Naive thymus-derived CD8-positive, alpha-beta T cell (primary cell): Measurements from ENCODE around the gene CAPS. TPM values are rescaled to one million over a fixed set of nuclear protein-coding genes. Genes with fewer than 3 reads are reported as not detected.

ENCODE experiments used
- ATAC-seq, 2 donors: fragments of 150-1000 bp; cut with Tn5 transposase in 1 of 2; sonication (Bioruptor Pico), chemical (Tn5 transposase) in 1 of 2; 1 replicate in 1 of 2; 2 replicates in 1 of 2; pipeline ENCODE4 v1.10.0; 2021; ENCODE audit warnings: mild to moderate bottlenecking in 2 of 2, moderate library complexity in 2 of 2
- POLR2A ChIA-PET: fragments of 350-600 bp; sonication (Branson Sonifier 250); formaldehyde crosslinking; loops from one replicate; lab custom pipeline; 2021; ENCODE audit warnings: antibody characterized with exemption; lab: Charles Lee
- DNase-seq, 10 donors: peaks; one replicate each; pipeline versions ENCODE4 v3.0.0 to v3.0.0-alpha.2; 2020 to 2022
- H3K27ac Mint-ChIP-seq, 10 donors: one replicate each; pipeline ENCODE4 v1.8.0; 2020 to 2022; ENCODE audit warnings: mild to moderate bottlenecking in 10 of 10, mixed read lengths in 10 of 10, moderate library complexity in 4 of 10, inconsistent platforms in 1 of 10
- H3K27me3 Mint-ChIP-seq, 5 donors: one replicate each; pipeline ENCODE4 v1.8.0; 2021 to 2022; ENCODE audit warnings: mixed read lengths in 5 of 5
- H3K36me3 Mint-ChIP-seq, 3 donors: one replicate each; pipeline ENCODE4 v1.8.0; 2020 to 2022; ENCODE audit warnings: mixed read lengths in 3 of 3, mild to moderate bottlenecking in 2 of 3, inconsistent platforms in 1 of 3
- H3K4me1 Mint-ChIP-seq, 4 donors: one replicate each; pipeline ENCODE4 v1.8.0; 2021 to 2022; ENCODE audit warnings: mixed read lengths in 4 of 4
- H3K4me3 Mint-ChIP-seq, 10 donors: one replicate each; pipeline ENCODE4 v1.8.0; 2020 to 2022; ENCODE audit warnings: mild to moderate bottlenecking in 10 of 10, mixed read lengths in 10 of 10, moderate library complexity in 6 of 10, inconsistent platforms in 1 of 10
- H3K9me3 Mint-ChIP-seq, 9 donors: one replicate each; pipeline ENCODE4 v1.8.0; 2020 to 2022; ENCODE audit warnings: mixed read lengths in 9 of 9, mild to moderate bottlenecking in 3 of 9, inconsistent platforms in 1 of 9, moderate library complexity in 1 of 9
- polyA plus RNA-seq, 3 donors: library from polyadenylated mRNA; unstranded; fragments of 300-500 nt; fragmentation: Illumina TruSeq; gene quantifications; one replicate each; pipeline ENCODE4 v1.2.3, GENCODE V29; 2021
- total RNA-seq, 8 experiments: library from RNA in 2 of 8; stranded (reverse) in 2 of 8; gene quantifications; one replicate each; pipeline ENCODE4 v1.2.3 and lab custom pipeline; 2021 to 2026

CAPS gene
- total and polyA plus RNA-seq, 5 experiments from 2014 or later: 1.3 to 58.3 (median 2.8) TPM

DNA sequence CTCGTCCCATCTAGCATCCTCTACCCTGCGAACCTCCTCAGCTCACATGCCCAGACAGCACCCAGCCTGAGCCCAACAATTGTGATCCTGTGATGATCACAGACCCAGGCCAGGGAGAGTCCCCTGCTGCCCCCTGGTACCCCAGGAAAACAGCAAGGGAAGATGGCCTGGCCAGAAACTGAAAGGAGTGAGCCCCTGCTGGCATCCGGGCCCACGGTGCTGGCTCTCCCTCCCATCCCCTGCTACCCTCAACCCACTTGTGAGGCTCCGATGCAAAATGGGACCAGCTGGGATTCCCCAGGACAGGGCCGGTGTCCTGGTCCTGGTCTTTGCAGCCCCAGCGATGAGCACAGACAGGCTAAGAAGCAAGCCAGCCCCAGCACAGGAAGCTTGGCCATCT, 49.8 kb downstream of the CAPS start:
- Mint-ChIP-seq H3K27ac (peak overlapping the region; percentile 89 to 100 (median 100)), H3K4me1 (peaks cover 55 to 99% (median 98%) of the 10 kb centered on the region in 4 donors), H3K36me3 (peaks cover 0 to 20% (median 0%) of the 10 kb centered on the region in 3 donors), H3K4me3 (peak overlapping the region in 8 of 10 donors; percentile 22 to 59 (median 42)), H3K9me3 (no peaks in the 10 kb centered on the region), H3K27me3 (no peaks in the 10 kb centered on the region)
- DNase-seq: peak in 1 of 10 donors; percentile 16
- no peak for ATAC-seq
- POLR2A ChIA-PET: interaction anchor here (0.6 to 6.5 kb wide), 6 partner anchors 8 to 1975 kb away, joined by 3 to 90 read pairs (median 6); partner anchors contain the start of genes NDUFA11, RANBP3 and VMAC

DNA sequence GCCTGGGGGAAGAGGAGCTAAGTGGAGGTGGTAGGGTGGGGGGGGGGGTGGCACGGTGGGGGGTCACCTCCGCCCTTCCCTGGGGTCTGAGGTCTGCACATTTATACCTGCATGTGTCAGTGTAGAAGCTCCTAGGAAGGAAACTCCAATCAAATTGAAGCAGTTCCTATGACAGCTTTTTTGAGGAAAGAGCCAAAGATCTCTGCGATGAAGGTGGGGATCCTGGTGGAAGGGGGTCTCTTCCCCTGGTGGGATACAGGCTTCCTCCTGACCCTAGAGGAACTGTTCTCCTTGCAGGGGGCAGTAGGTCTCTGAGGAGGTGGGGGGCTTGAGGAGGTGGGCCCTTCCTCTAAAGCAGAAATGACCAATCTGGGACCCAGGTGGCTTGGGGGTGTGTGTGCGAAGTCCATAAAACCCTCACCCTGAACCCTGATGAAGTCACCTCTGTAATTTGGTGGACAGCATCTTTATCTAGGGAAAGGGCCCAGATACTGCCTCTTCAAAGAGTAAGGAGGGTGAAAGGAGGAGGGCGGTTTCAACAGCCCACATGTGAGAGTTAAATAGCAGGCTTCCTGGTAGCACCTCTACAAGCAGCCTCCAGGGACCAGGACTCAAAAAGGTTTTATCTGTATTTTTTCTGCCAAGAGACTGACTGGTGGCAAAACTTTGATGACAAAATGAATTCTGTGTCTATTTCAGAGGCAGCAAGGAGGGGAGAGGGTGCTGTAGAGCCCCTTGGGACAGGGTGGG, 50.9 kb downstream of the CAPS start:
- peak overlapping the region in 9 of 10 donors; percentile 39 to 68 (median 52) for H3K4me3 Mint-ChIP-seq
- POLR2A ChIA-PET: interaction anchor here (1.4 to 6.5 kb wide), 4 partner anchors 12 to 137 kb away, joined by 3 to 90 read pairs (median 34); partner anchors contain the start of genes NDUFA11, RANBP3 and VMAC
- no peaks in the 10 kb centered on the region for H3K9me3 Mint-ChIP-seq

More for the DNA sequence above, 50.9 kb downstream of the CAPS start:
- peak overlapping the region; percentile 84 to 100 (median 96) for H3K27ac Mint-ChIP-seq
- peaks cover 51 to 99% (median 98%) of the 10 kb centered on the region in 4 donors for H3K4me1 Mint-ChIP-seq
- H3K36me3 Mint-ChIP-seq: peaks cover 0 to 20% (median 0%) of the 10 kb centered on the region in 3 donors
- DNase-seq: peak in 3 of 10 donors; percentile 42 to 48 (median 43)
- no peaks in the 10 kb centered on the region for H3K27me3 Mint-ChIP-seq
- ATAC-seq: no peak

Other genes starting within 250 kb of the CAPS start
- 10 to 100 TPM; 40.1 to 40.6 TPM for gene MICOS13, start 233.7 kb upstream of the CAPS start, total RNA-seq
- gene MICOS13, start 233.7 kb upstream of the CAPS start, polyA plus RNA-seq: 100 to 1,000 TPM in 2 of 3 donors, 10 to 100 TPM in 1; 95.5 to 110 (median 102) TPM
- gene HSD11B1L, start 233.2 kb upstream of the CAPS start, total RNA-seq: 1 to 10 TPM; 2.8 to 4.1 TPM
- 1 to 10 TPM; 5.5 to 6.0 (median 5.7) TPM for gene HSD11B1L, start 233.2 kb upstream of the CAPS start, polyA plus RNA-seq
- 1,000 to 10,000 TPM; 1,442 to 1,445 TPM for gene RPL36, start 224.0 kb upstream of the CAPS start, total RNA-seq
- gene RPL36, start 224.0 kb upstream of the CAPS start, polyA plus RNA-seq: 1,000 to 10,000 TPM; 2,357 to 2,883 (median 2,631) TPM
- 10 to 100 TPM; 74.3 to 75.3 TPM for gene LONP1, start 194.1 kb upstream of the CAPS start, total RNA-seq
- 10 to 100 TPM; 19.9 to 45.5 (median 21.6) TPM for gene LONP1, start 194.1 kb upstream of the CAPS start, polyA plus RNA-seq
- not detected for gene CATSPERD, start 193.6 kb upstream of the CAPS start, total RNA-seq
- not detected for gene CATSPERD, start 193.6 kb upstream of the CAPS start, polyA plus RNA-seq
- 1 to 10 TPM; 8.9 to 10.0 TPM for gene PRR22, start 129.5 kb upstream of the CAPS start, total RNA-seq
- gene PRR22, start 129.5 kb upstream of the CAPS start, polyA plus RNA-seq: not detected
- 100 to 1,000 TPM; 113 to 116 TPM for gene DUS3L, start 123.1 kb upstream of the CAPS start, total RNA-seq
- 10 to 100 TPM; 26.3 to 43.2 (median 41.1) TPM for gene DUS3L, start 123.1 kb upstream of the CAPS start, polyA plus RNA-seq
- gene NRTN, start 109.2 kb upstream of the CAPS start, total RNA-seq: under 1 TPM; 0.82 to 0.88 TPM
- gene NRTN, start 109.2 kb upstream of the CAPS start, polyA plus RNA-seq: under 1 TPM; 0.19 to 0.88 (median 0.81) TPM
- gene FUT6, start 74.6 kb upstream of the CAPS start, total RNA-seq: not detected
- not detected for gene FUT6, start 74.6 kb upstream of the CAPS start, polyA plus RNA-seq
- gene FUT3, start 62.8 kb upstream of the CAPS start, total RNA-seq: under 1 TPM in 1 of 2 experiments, not detected in 1; 0.16 TPM
- gene FUT3, start 62.8 kb upstream of the CAPS start, polyA plus RNA-seq: not detected
- gene FUT5, start 43.7 kb upstream of the CAPS start, total RNA-seq: under 1 TPM; 0.34 to 0.38 TPM
- gene FUT5, start 43.7 kb upstream of the CAPS start, polyA plus RNA-seq: under 1 TPM in 1 of 3 donors, not detected in 2; 0.10 TPM
- 100 to 1,000 TPM; 116 to 131 TPM for gene NDUFA11, start 10.5 kb upstream of the CAPS start, total RNA-seq
- gene NDUFA11, start 10.5 kb upstream of the CAPS start, polyA plus RNA-seq: 100 to 1,000 TPM; 374 to 404 (median 395) TPM
- 10 to 100 TPM; 32.7 to 34.5 TPM for gene VMAC, start 9.4 kb upstream of the CAPS start, total RNA-seq
- 1 to 10 TPM; 6.2 to 8.4 (median 7.0) TPM for gene VMAC, start 9.4 kb upstream of the CAPS start, polyA plus RNA-seq
- gene RANBP3, start 63.9 kb downstream of the CAPS start, total RNA-seq: 100 to 1,000 TPM; 128 to 145 TPM
- 10 to 100 TPM in 1 of 3 donors, 1 to 10 TPM in 2; 7.7 to 13.0 (median 9.1) TPM for gene RANBP3, start 63.9 kb downstream of the CAPS start, polyA plus RNA-seq
- gene RFX2, start 196.2 kb downstream of the CAPS start, total RNA-seq: 1 to 10 TPM; 5.6 to 9.9 TPM
- 10 to 100 TPM in 1 of 3 donors, 1 to 10 TPM in 2; 4.0 to 10.4 (median 5.9) TPM for gene RFX2, start 196.2 kb downstream of the CAPS start, polyA plus RNA-seq
- not detected for gene ACSBG2, start 221.4 kb downstream of the CAPS start, total RNA-seq
- under 1 TPM in 1 of 3 donors, not detected in 2; 0.07 TPM for gene ACSBG2, start 221.4 kb downstream of the CAPS start, polyA plus RNA-seq